PFSK-1 (cell line): ENCODE data around the gene CDCA7.

Experiments
- FOXP2 ChIP-seq: optimal IDR thresholded peaks from 2 replicates; pipeline ENCODE3; 2011; ENCODE audit warnings: borderline replicate concordance, control low read depth, inconsistent platforms; ENCODE audit not compliant: insufficient read depth; ENCODE audit errors: extremely low read length, extremely low read depth
- POLR2AphosphoS5 ChIP-seq: IDR thresholded peaks from 2 replicates; pipeline ENCODE4 v1.6.1; 2012; ENCODE audit warnings: low read depth, mild to moderate bottlenecking, control low read depth, low read length, moderate library complexity
- SIN3A ChIP-seq: IDR thresholded peaks from 2 replicates; pipeline ENCODE4 v1.6.1; 2012; ENCODE audit warnings: mild to moderate bottlenecking, low read length, moderate library complexity, borderline replicate concordance; ENCODE audit not compliant: insufficient read depth
- TAF1 ChIP-seq: IDR thresholded peaks from 2 replicates; pipeline ENCODE4 v1.6.1; 2012; ENCODE audit warnings: low read length, control low read depth, borderline replicate concordance; ENCODE audit not compliant: insufficient read depth
- TF ChIP-seq, protein P1 (sequence below), 2 experiments: IDR thresholded peaks; 2 replicates each; pipeline versions ENCODE4 v1.6.1 to v1.8.0; 2011 to 2012; ENCODE audit warnings: low read depth in 2 of 2, low read length in 2 of 2, control low read depth in 1 of 2, inconsistent platforms in 1 of 2, mild to moderate bottlenecking in 1 of 2, moderate library complexity in 1 of 2; ENCODE audit not compliant: insufficient read depth in 1 of 2

Gene CDCA7

DNA sequence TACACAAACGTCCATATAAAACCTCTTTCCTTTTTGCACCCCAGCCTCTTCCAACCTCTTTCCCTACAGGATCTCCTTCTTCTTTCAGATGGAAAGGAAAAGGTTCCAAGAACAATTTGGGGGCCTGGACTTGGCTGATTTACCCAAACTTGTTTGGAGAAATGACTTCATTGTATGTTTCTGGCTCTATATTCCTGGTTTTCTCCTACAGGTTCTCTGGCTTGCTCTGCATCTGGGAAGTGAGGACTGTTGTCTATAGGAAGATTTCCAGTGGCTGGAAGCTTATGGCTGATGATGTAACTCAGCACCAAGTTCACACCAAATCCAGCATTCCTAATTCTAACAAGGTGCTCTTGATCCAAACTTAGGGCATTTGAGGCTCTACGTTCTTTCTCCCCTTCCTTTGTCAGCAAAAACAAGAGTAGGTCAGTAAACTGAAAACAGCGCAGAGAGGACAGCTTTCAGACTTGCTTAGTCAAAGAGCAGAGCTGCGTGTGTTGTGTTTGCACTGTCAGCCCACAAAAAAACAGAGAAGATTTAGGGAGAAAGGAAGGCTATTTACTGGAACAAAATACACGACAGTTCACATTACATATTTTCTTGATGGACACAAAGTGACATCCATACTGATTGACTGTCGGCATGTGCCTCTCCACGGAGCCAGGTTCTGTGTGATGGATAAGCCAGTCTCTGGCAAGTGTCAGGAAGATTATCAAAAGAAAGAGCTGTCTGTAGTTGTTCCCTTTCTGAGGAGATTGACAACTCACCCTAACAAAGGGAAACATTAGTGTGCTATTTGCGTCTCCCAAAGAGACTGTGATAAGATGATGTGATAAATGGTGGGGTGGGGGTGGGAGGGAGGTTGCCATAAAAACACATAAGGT is 39.7 kb downstream of the CDCA7 start:
- TF ChIP-seq FOXP2 (no peak), POLR2AphosphoS5 (no peak)

DNA sequence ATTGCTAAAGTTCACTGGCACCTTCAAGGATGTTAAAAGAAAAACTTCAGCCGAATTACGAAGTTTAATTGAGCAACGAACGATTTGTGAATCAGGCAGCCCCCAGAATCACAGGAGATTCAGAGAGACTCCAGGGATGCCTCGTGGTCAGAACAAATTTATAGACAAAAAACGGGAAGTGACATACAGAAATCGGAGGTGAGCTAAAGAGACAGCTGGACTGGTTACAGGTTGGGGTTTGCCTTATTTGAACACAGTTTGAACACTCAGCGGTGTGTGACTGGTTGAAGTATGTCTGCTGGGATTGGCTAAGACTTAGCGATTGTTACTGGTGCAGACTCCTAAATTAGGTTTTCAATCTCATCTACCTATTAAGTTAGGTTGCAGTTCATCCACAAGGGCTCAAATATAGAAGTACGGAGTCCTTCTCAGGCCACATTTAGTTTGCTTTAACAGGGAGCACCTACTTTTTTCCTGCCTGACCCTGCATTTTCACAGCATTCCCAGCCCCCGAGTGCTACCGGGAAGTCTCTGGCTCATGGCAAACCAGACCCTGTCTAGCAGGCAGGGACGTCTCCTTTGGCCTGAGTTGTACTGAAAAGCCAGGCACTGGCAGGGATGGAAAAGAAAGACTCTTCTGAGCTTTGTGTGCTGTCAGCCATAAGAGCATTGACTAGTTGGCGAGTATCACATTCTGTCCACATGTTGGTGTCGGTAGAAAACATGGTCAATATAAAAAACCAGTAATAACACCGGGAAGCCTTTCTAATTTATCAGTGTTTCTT is 41.1 kb downstream of the CDCA7 start:
- TF ChIP-seq SIN3A (no peak), TAF1 (no peak), FOXP2 (no peak), POLR2AphosphoS5 (no peak)
- TF ChIP-seq, protein P1, sequence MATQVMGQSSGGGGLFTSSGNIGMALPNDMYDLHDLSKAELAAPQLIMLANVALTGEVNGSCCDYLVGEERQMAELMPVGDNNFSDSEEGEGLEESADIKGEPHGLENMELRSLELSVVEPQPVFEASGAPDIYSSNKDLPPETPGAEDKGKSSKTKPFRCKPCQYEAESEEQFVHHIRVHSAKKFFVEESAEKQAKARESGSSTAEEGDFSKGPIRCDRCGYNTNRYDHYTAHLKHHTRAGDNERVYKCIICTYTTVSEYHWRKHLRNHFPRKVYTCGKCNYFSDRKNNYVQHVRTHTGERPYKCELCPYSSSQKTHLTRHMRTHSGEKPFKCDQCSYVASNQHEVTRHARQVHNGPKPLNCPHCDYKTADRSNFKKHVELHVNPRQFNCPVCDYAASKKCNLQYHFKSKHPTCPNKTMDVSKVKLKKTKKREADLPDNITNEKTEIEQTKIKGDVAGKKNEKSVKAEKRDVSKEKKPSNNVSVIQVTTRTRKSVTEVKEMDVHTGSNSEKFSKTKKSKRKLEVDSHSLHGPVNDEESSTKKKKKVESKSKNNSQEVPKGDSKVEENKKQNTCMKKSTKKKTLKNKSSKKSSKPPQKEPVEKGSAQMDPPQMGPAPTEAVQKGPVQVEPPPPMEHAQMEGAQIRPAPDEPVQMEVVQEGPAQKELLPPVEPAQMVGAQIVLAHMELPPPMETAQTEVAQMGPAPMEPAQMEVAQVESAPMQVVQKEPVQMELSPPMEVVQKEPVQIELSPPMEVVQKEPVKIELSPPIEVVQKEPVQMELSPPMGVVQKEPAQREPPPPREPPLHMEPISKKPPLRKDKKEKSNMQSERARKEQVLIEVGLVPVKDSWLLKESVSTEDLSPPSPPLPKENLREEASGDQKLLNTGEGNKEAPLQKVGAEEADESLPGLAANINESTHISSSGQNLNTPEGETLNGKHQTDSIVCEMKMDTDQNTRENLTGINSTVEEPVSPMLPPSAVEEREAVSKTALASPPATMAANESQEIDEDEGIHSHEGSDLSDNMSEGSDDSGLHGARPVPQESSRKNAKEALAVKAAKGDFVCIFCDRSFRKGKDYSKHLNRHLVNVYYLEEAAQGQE (IDR thresholded peaks at IDR 0.05; ENCODE audit: insufficient read depth in 1 of 2, low read depth in 2 of 2, low read length in 2 of 2), result no peak

DNA sequence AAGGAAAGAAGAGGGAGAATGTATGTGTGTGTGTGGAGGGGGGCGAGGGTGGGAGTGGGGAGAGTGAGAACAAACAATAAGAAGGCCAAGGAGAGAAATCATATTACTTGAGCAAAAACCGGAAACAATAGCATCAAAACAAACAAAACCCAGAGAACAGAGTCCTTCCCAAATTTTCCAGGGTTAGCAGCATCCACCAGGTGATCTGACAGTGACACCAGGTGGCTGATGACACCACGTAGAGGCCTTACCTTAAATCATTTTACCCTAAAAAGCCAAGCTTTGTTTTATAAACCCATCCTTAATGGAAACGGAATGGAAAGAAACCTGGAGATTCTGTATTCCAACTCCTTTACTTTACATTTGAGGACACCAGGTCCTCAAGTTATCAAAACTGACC is 42.9 kb downstream of the CDCA7 start:
- TF ChIP-seq FOXP2 (no peak), POLR2AphosphoS5 (no peak), TAF1 (no peak), SIN3A (no peak)
- TF ChIP-seq, protein P1 (IDR thresholded peaks at IDR 0.05; ENCODE audit: insufficient read depth in 1 of 2, low read depth in 2 of 2, low read length in 2 of 2), result no peak

DNA sequence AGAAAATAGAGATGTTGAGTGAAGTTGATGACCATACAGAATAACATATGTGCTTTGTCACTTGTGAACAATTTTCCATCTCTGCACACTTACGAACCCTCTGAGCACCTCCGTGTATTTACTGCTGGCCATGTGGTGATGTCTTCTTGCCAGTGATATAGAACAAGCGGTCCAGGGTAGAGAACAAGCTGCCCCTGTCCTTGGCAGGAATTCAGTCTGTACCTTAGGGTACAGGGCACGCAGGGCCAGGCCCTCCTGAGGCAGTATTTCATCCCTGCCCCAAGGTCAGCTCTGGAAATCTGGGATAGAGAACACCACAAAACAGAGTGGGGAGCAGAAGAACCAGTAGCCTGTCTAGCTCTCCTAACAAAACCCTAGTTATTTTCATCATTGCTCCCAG is 44.6 kb downstream of the CDCA7 start:
- TF ChIP-seq FOXP2 (no peak), POLR2AphosphoS5 (no peak), TAF1 (no peak), SIN3A (no peak)
- TF ChIP-seq, protein P1 (IDR thresholded peaks at IDR 0.05; ENCODE audit: insufficient read depth in 1 of 2, low read depth in 2 of 2, low read length in 2 of 2), result no peak

DNA sequence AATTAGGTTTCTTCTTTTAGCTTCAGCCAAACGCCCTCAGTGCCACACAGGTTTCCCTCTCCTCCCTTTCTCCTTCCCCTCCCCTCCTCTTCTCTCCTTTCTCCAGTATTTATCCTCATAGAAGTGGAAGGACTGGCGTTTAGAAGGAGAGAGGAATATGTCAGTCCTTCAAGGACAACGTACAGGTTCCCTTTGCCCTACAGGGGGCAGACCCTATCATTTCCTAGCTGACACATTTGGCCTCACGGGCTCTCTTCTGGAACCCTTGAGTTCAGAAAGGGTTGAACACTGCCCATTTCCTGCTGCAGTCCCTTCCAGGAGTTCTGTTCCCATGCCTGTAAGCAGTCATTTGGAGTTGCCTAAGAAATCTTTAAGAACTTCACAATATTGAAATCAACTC is 46.1 kb downstream of the CDCA7 start:
- no peak for TF ChIP-seq FOXP2
- TF ChIP-seq SIN3A, result no peak
- TF ChIP-seq, protein P1 (IDR thresholded peaks at IDR 0.05; ENCODE audit: insufficient read depth in 1 of 2, low read depth in 2 of 2, low read length in 2 of 2), result no peak
- TF ChIP-seq TAF1, result no peak
- no peak for TF ChIP-seq POLR2AphosphoS5
